HG03045 (cell line): ENCODE measurements around the gene DNAL1.
"Not testable (repeated sequence)": the region's sequence is repeated elsewhere in the genome, so short reads cannot be mapped to it uniquely, and the experiment has no call there.

Experiments used
- ATAC-seq: cut with Tn5 transposase; IDR thresholded peaks from one replicate; pipeline ENCODE4 v1.9.1; 2021; ENCODE audit warnings: mild to moderate bottlenecking, moderate library complexity; ENCODE audit not compliant: unreplicated experiment

DNAL1 gene

GRCh38 chr14:73637830-73638229 lies 7.0 kb upstream of the DNAL1 start:
- no peak for ATAC-seq

GRCh38 chr14:73640796-73641365 lies 3.9 kb upstream of the DNAL1 start:
- ATAC-seq = no peak

- ATAC-seq = no peak
Observed at GRCh38 chr14:73645248-73645610, 443 bp downstream of the DNAL1 start.

- no peak for ATAC-seq
Observed at GRCh38 chr14:73651005-73651404, 6.2 kb downstream of the DNAL1 start.

GRCh38 chr14:73655851-73656250 lies 11.1 kb downstream of the DNAL1 start:
- ATAC-seq = no peak

GRCh38 chr14:73659202-73659601 lies 14.4 kb downstream of the DNAL1 start:
- ATAC-seq = not testable (repeated sequence)

GRCh38 chr14:73660511-73660910 lies 15.7 kb downstream of the DNAL1 start:
- no peak for ATAC-seq

- ATAC-seq = no peak
Observed at GRCh38 chr14:73661872-73662271, 17.1 kb downstream of the DNAL1 start.

- ATAC-seq = no peak
Observed at GRCh38 chr14:73662487-73662943, 17.7 kb downstream of the DNAL1 start.

- ATAC-seq = no peak
Observed at GRCh38 chr14:73663548-73664212, 18.9 kb downstream of the DNAL1 start.

GRCh38 chr14:73665130-73665529 lies 20.3 kb downstream of the DNAL1 start:
- ATAC-seq = no peak

GRCh38 chr14:73666583-73666982 lies 21.8 kb downstream of the DNAL1 start:
- ATAC-seq = no peak

GRCh38 chr14:73667854-73668253 lies 23.1 kb downstream of the DNAL1 start:
- no peak for ATAC-seq

GRCh38 chr14:73674986-73675385 lies 30.2 kb downstream of the DNAL1 start:
- ATAC-seq = no peak

GRCh38 chr14:73678698-73679097 lies 33.9 kb downstream of the DNAL1 start:
- no peak for ATAC-seq

GRCh38 chr14:73680821-73681220 lies 36.0 kb downstream of the DNAL1 start:
- ATAC-seq = no peak

- ATAC-seq = no peak
Observed at GRCh38 chr14:73684627-73685026, 39.8 kb downstream of the DNAL1 start.

GRCh38 chr14:73685328-73685727 lies 40.5 kb downstream of the DNAL1 start:
- no peak for ATAC-seq

- ATAC-seq = no peak
Observed at GRCh38 chr14:73686901-73687300, 42.1 kb downstream of the DNAL1 start.

- ATAC-seq = no peak
Observed at GRCh38 chr14:73694083-73694482, 49.3 kb downstream of the DNAL1 start.

- no peak for ATAC-seq
Observed at GRCh38 chr14:73695082-73695481, 50.3 kb downstream of the DNAL1 start.

- peak; percentile 55 for ATAC-seq
Observed at GRCh38 chr14:73695997-73696396, 51.2 kb downstream of the DNAL1 start.
